Measurements from ENCODE around the gene MAPK14.

The MAPK14 gene

GRCh38 chr6:36109092-36109491 is 81.5 kb downstream of the MAPK14 start:
- peaks cover 21% of the 10 kb centered on the region for H3K4me1 ChIP-seq (ENCODE audit: control insufficient read depth, insufficient read depth, low read length)
- peaks cover 63% of the 10 kb centered on the region for H3K36me3 ChIP-seq (ENCODE audit: control insufficient read depth, insufficient read depth, low read length, severe bottlenecking)
- H3K4me3 ChIP-seq (ENCODE audit: low read length) = no peak overlapping the region
- H3K9me3 ChIP-seq (ENCODE audit: control insufficient read depth, low read length) = no peaks in the 10 kb centered on the region
- DNase-seq (ENCODE audit: low read depth) = no peak
- no peak overlapping the region for H3K9ac ChIP-seq (ENCODE audit: low read length)
- H3K27me3 ChIP-seq (replicated peaks; ENCODE audit: control insufficient read depth, insufficient read depth, low read length) = no peaks in the 10 kb centered on the region

- peaks cover 16% of the 10 kb centered on the region for H3K4me1 ChIP-seq (ENCODE audit: control insufficient read depth, insufficient read depth, low read length)
- DNase-seq (ENCODE audit: low read depth) = no peak
- no peak overlapping the region for H3K9ac ChIP-seq (ENCODE audit: low read length)
- peaks cover 57% of the 10 kb centered on the region for H3K36me3 ChIP-seq (ENCODE audit: control insufficient read depth, insufficient read depth, low read length, severe bottlenecking)
- no peak overlapping the region for H3K4me3 ChIP-seq (ENCODE audit: low read length)
- H3K9me3 ChIP-seq (ENCODE audit: control insufficient read depth, low read length) = no peaks in the 10 kb centered on the region
- H3K27me3 ChIP-seq (replicated peaks; ENCODE audit: control insufficient read depth, insufficient read depth, low read length) = no peaks in the 10 kb centered on the region
Measured at GRCh38 chr6:36110050-36110449, 82.4 kb downstream of the MAPK14 start.

- H3K9me3 ChIP-seq (ENCODE audit: control insufficient read depth, low read length) = no peaks in the 10 kb centered on the region
- no peak overlapping the region for H3K9ac ChIP-seq (ENCODE audit: low read length)
- no peak overlapping the region for H3K4me3 ChIP-seq (ENCODE audit: low read length)
- no peaks in the 10 kb centered on the region for H3K27me3 ChIP-seq (replicated peaks; ENCODE audit: control insufficient read depth, insufficient read depth, low read length)
- H3K4me1 ChIP-seq (ENCODE audit: control insufficient read depth, insufficient read depth, low read length) = peaks cover 16% of the 10 kb centered on the region
- peaks cover 49% of the 10 kb centered on the region for H3K36me3 ChIP-seq (ENCODE audit: control insufficient read depth, insufficient read depth, low read length, severe bottlenecking)
- no peak for DNase-seq (ENCODE audit: low read depth)
Measured at GRCh38 chr6:36110863-36111262, 83.3 kb downstream of the MAPK14 start.

GRCh38 chr6:36111526-36111925 is 83.9 kb downstream of the MAPK14 start:
- no peaks in the 10 kb centered on the region for H3K9me3 ChIP-seq (ENCODE audit: control insufficient read depth, low read length)
- H3K4me1 ChIP-seq (ENCODE audit: control insufficient read depth, insufficient read depth, low read length) = peaks cover 16% of the 10 kb centered on the region
- no peaks in the 10 kb centered on the region for H3K27me3 ChIP-seq (replicated peaks; ENCODE audit: control insufficient read depth, insufficient read depth, low read length)
- no peak for DNase-seq (ENCODE audit: low read depth)
- H3K4me3 ChIP-seq (ENCODE audit: low read length) = no peak overlapping the region
- H3K36me3 ChIP-seq (ENCODE audit: control insufficient read depth, insufficient read depth, low read length, severe bottlenecking) = peaks cover 49% of the 10 kb centered on the region
- H3K9ac ChIP-seq (ENCODE audit: low read length) = no peak overlapping the region

- Histone ChIP-seq H3K4me1 (ENCODE audit: control insufficient read depth, insufficient read depth, low read length) (peaks cover 16% of the 10 kb centered on the region), H3K9me3 (ENCODE audit: control insufficient read depth, low read length) (no peaks in the 10 kb centered on the region), H3K36me3 (ENCODE audit: control insufficient read depth, insufficient read depth, low read length, severe bottlenecking) (peaks cover 44% of the 10 kb centered on the region), H3K27me3 (replicated peaks; ENCODE audit: control insufficient read depth, insufficient read depth, low read length) (no peaks in the 10 kb centered on the region), H3K9ac (ENCODE audit: low read length) (no peak overlapping the region), H3K4me3 (ENCODE audit: low read length) (no peak overlapping the region)
- DNase-seq (ENCODE audit: low read depth) = no peak
Measured at GRCh38 chr6:36113049-36113448, 85.4 kb downstream of the MAPK14 start.

GRCh38 chr6:36113703-36114102 is 86.1 kb downstream of the MAPK14 start:
- H3K36me3 ChIP-seq (ENCODE audit: control insufficient read depth, insufficient read depth, low read length, severe bottlenecking) = peaks cover 38% of the 10 kb centered on the region

GRCh38 chr6:36114798-36115408 is 87.3 kb downstream of the MAPK14 start:
- DNase-seq (ENCODE audit: low read depth) = no peak
- Histone ChIP-seq H3K9me3 (ENCODE audit: control insufficient read depth, low read length) (no peaks in the 10 kb centered on the region), H3K9ac (ENCODE audit: low read length) (no peak overlapping the region)

More at GRCh38 chr6:36113703-36114102, 86.1 kb downstream of the MAPK14 start:
- H3K4me3 ChIP-seq (ENCODE audit: low read length) = no peak overlapping the region
- no peaks in the 10 kb centered on the region for H3K27me3 ChIP-seq (replicated peaks; ENCODE audit: control insufficient read depth, insufficient read depth, low read length)
- no peak overlapping the region for H3K9ac ChIP-seq (ENCODE audit: low read length)
- H3K4me1 ChIP-seq (ENCODE audit: control insufficient read depth, insufficient read depth, low read length) = peaks cover 23% of the 10 kb centered on the region
- DNase-seq (ENCODE audit: low read depth) = no peak
- H3K9me3 ChIP-seq (ENCODE audit: control insufficient read depth, low read length) = no peaks in the 10 kb centered on the region

GRCh38 chr6:36115412-36115811 is 87.8 kb downstream of the MAPK14 start:
- H3K27me3 ChIP-seq (replicated peaks; ENCODE audit: control insufficient read depth, insufficient read depth, low read length) = no peaks in the 10 kb centered on the region
- DNase-seq (ENCODE audit: low read depth) = no peak
- H3K36me3 ChIP-seq (ENCODE audit: control insufficient read depth, insufficient read depth, low read length, severe bottlenecking) = peaks cover 26% of the 10 kb centered on the region
- no peak overlapping the region for H3K4me3 ChIP-seq (ENCODE audit: low read length)
- no peak overlapping the region for H3K9ac ChIP-seq (ENCODE audit: low read length)
- H3K9me3 ChIP-seq (ENCODE audit: control insufficient read depth, low read length) = no peaks in the 10 kb centered on the region
- H3K4me1 ChIP-seq (ENCODE audit: control insufficient read depth, insufficient read depth, low read length) = peaks cover 16% of the 10 kb centered on the region

More at GRCh38 chr6:36114798-36115408, 87.3 kb downstream of the MAPK14 start:
- H3K4me1 ChIP-seq (ENCODE audit: control insufficient read depth, insufficient read depth, low read length) = peaks cover 21% of the 10 kb centered on the region
- no peak overlapping the region for H3K4me3 ChIP-seq (ENCODE audit: low read length)
- H3K27me3 ChIP-seq (replicated peaks; ENCODE audit: control insufficient read depth, insufficient read depth, low read length) = no peaks in the 10 kb centered on the region
- peaks cover 30% of the 10 kb centered on the region for H3K36me3 ChIP-seq (ENCODE audit: control insufficient read depth, insufficient read depth, low read length, severe bottlenecking)

- no peaks in the 10 kb centered on the region for H3K9me3 ChIP-seq (ENCODE audit: control insufficient read depth, low read length)
- H3K9ac ChIP-seq (ENCODE audit: low read length) = no peak overlapping the region
- peaks cover 22% of the 10 kb centered on the region for H3K4me1 ChIP-seq (ENCODE audit: control insufficient read depth, insufficient read depth, low read length)
- H3K36me3 ChIP-seq (ENCODE audit: control insufficient read depth, insufficient read depth, low read length, severe bottlenecking) = peaks cover 18% of the 10 kb centered on the region
- H3K4me3 ChIP-seq (ENCODE audit: low read length) = no peak overlapping the region
- no peaks in the 10 kb centered on the region for H3K27me3 ChIP-seq (replicated peaks; ENCODE audit: control insufficient read depth, insufficient read depth, low read length)
- no peak for DNase-seq (ENCODE audit: low read depth)
Measured at GRCh38 chr6:36116066-36116864, 88.7 kb downstream of the MAPK14 start.

GRCh38 chr6:36116943-36117342 is 89.3 kb downstream of the MAPK14 start:
- no peak for DNase-seq (ENCODE audit: low read depth)
- H3K4me3 ChIP-seq (ENCODE audit: low read length) = no peak overlapping the region
- no peaks in the 10 kb centered on the region for H3K9me3 ChIP-seq (ENCODE audit: control insufficient read depth, low read length)
- peaks cover 26% of the 10 kb centered on the region for H3K4me1 ChIP-seq (ENCODE audit: control insufficient read depth, insufficient read depth, low read length)
- no peaks in the 10 kb centered on the region for H3K27me3 ChIP-seq (replicated peaks; ENCODE audit: control insufficient read depth, insufficient read depth, low read length)
- H3K9ac ChIP-seq (ENCODE audit: low read length) = no peak overlapping the region
- H3K36me3 ChIP-seq (ENCODE audit: control insufficient read depth, insufficient read depth, low read length, severe bottlenecking) = peaks cover 14% of the 10 kb centered on the region

GRCh38 chr6:36117658-36118549 is 90.3 kb downstream of the MAPK14 start:
- H3K9me3 ChIP-seq (ENCODE audit: control insufficient read depth, low read length) = no peaks in the 10 kb centered on the region
- no peaks in the 10 kb centered on the region for H3K27me3 ChIP-seq (replicated peaks; ENCODE audit: control insufficient read depth, insufficient read depth, low read length)
- H3K36me3 ChIP-seq (ENCODE audit: control insufficient read depth, insufficient read depth, low read length, severe bottlenecking) = peaks cover 14% of the 10 kb centered on the region
- H3K4me3 ChIP-seq (ENCODE audit: low read length) = no peak overlapping the region
- DNase-seq (ENCODE audit: low read depth) = no peak
- H3K4me1 ChIP-seq (ENCODE audit: control insufficient read depth, insufficient read depth, low read length) = peaks cover 26% of the 10 kb centered on the region
- H3K9ac ChIP-seq (ENCODE audit: low read length) = no peak overlapping the region

Measured in adipocyte (in vitro differentiated cells).